Measurements from ENCODE around the gene TTC9.

Gene TTC9

DNA sequence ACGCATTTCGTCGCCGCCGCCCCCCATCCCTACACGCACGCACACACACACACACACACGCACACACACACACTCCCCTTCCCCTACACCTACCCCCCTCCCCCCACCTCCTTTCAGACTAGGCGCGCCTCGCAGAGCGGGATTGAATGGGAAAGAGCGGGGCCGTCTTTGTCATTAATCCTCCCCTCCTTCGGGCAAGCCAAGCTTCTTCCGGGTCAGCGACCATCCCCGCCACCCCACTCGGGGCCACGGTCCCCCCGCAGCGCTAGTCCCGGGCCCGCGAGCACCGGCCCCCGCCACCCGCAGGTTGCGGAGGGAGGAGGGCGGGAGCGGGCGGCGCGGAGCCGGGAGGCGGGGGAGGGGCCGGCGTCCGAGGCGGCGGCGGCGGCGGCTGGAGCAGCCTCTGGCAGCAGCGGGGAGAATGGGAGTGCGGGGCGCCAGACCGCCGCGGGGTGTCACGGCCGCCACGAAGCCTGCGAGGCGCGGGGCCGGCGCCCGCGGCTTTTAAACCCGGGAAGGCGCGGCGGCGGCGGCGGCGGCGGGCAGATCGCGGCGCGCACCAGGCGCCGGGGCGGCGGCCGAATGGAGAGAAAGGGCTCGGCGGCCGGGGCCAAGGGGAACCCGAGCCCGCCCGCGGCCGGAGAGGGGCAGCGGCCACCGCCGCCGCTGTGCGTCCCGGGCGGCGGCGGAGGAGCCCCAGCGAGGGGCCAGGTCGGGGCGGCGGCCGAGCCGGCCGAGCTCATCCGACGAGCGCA lies at the start of gene TTC9:
Gene TTC9 (plus strand): TSS at position 369 of the 755 bp plus-strand sequence. CDS start 214 bp downstream, at position 583.
- peak within 1 kb of the TSS; percentile 56 for H3K4me3 ChIP-seq (ENCODE audit: low read depth, low read length)
- no peak for DNase-seq (ENCODE audit: low read depth)
- TF ChIP-seq, protein P1, sequence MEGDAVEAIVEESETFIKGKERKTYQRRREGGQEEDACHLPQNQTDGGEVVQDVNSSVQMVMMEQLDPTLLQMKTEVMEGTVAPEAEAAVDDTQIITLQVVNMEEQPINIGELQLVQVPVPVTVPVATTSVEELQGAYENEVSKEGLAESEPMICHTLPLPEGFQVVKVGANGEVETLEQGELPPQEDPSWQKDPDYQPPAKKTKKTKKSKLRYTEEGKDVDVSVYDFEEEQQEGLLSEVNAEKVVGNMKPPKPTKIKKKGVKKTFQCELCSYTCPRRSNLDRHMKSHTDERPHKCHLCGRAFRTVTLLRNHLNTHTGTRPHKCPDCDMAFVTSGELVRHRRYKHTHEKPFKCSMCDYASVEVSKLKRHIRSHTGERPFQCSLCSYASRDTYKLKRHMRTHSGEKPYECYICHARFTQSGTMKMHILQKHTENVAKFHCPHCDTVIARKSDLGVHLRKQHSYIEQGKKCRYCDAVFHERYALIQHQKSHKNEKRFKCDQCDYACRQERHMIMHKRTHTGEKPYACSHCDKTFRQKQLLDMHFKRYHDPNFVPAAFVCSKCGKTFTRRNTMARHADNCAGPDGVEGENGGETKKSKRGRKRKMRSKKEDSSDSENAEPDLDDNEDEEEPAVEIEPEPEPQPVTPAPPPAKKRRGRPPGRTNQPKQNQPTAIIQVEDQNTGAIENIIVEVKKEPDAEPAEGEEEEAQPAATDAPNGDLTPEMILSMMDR (conservative IDR thresholded peaks at IDR 0.05; ENCODE audit: low read depth, low read length): no peak

DNA sequence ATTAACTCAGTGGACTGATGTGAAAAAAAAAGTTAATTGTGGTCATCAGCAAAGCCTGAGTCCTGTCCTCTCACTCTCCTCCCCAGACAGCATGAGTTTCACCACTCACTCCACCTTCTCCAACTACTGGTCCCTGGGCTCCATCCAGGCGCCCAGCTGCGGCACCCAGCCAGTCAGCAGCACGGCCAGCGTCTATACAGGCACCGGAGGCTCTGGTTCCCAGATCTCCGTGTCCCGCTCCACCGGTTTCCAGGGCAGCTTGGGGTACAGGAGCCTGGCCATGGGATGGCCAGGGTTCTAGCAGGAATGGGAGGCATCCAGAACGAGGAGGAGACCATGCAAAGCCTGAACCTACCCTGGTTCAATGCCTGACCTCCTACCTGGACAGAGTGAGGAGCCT lies 47.3 kb upstream of the TTC9 start:
- no peak for DNase-seq (ENCODE audit: low read depth)
- no peak overlapping the region for H3K4me3 ChIP-seq (ENCODE audit: low read depth, low read length)
- TF ChIP-seq, protein P1 (conservative IDR thresholded peaks at IDR 0.05; ENCODE audit: low read depth, low read length): no peak

DNA sequence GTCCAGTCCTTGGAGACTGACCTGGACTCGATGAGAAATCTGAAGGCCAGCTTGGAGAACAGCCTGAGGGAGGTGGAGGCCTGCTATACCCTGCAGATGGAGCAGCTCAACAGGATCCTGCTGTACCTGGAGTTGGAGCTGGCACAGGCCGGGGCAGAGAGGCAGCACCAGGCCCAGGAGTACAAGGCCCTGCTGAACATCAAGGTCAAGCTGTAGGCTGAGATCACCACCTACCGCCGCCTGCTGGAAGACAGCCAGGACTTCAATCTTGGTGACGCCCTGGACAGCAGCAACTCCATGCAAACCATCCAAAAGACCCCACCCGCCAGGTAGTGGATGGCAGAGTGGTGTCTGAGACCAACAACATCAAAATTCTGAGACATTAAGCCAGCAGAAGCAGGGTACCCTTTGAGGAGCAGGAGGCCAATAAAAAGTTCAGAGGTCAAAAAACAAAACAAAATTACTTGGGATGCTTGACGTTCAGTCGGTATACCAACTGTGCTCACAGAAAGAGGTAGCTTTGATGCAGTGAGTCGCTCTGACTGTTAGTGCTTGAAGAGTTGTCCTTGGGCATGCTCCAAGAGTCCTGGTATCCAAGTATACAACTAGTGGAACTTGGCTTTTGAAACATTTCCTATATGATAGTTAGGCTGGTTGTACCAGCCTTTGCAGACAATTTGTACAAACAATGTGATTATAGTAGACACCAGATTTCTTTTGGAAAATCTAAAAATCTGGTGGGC lies 46.1 kb upstream of the TTC9 start:
- H3K4me3 ChIP-seq (ENCODE audit: low read depth, low read length): no peak overlapping the region
- peak; percentile 8 for DNase-seq (ENCODE audit: low read depth)
- TF ChIP-seq, protein P1 (conservative IDR thresholded peaks at IDR 0.05; ENCODE audit: low read depth, low read length): no peak

DNA sequence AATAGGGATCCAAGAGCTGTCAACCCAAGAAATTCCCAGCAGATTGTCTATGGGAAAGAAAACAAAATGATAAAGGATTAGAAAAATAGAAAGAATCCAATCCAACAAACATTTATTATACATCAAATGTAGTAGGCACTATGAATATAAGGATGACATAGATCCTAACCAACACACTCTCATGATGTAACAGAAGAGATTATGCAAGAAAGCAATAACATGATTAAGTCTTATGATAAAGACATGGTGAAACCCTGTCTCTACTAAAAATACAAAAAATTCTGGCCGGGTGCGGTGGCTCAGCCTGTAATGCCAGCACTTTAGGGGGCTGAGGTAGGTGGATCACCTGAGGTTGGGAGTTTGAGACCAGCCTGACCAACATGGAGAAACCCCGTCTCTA lies 44.0 kb upstream of the TTC9 start:
- no peak for DNase-seq (ENCODE audit: low read depth)
- TF ChIP-seq, protein P1 (conservative IDR thresholded peaks at IDR 0.05; ENCODE audit: low read depth, low read length): no peak
- H3K4me3 ChIP-seq (ENCODE audit: low read depth, low read length): no peak overlapping the region

DNA sequence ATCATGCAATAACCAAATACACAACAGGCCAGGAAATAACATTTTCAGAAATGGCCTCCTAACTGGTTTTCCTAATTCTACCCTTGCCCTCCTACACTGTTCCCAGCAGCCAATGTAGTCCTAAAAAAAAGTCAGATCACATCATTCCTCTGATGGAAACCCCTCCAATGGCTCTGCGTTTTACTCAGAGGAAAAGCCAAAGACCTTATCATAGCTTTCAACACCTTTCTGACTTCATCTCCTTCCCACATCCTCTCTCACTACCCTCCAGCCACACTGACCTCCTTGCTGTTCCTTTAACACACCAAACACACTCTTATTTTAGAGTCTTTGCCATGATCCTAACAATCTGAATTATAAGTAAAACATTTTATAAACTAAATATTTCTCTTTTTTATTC lies 42.4 kb upstream of the TTC9 start:
- no peak overlapping the region for H3K4me3 ChIP-seq (ENCODE audit: low read depth, low read length)
- TF ChIP-seq, protein P1 (conservative IDR thresholded peaks at IDR 0.05; ENCODE audit: low read depth, low read length): no peak

DNA sequence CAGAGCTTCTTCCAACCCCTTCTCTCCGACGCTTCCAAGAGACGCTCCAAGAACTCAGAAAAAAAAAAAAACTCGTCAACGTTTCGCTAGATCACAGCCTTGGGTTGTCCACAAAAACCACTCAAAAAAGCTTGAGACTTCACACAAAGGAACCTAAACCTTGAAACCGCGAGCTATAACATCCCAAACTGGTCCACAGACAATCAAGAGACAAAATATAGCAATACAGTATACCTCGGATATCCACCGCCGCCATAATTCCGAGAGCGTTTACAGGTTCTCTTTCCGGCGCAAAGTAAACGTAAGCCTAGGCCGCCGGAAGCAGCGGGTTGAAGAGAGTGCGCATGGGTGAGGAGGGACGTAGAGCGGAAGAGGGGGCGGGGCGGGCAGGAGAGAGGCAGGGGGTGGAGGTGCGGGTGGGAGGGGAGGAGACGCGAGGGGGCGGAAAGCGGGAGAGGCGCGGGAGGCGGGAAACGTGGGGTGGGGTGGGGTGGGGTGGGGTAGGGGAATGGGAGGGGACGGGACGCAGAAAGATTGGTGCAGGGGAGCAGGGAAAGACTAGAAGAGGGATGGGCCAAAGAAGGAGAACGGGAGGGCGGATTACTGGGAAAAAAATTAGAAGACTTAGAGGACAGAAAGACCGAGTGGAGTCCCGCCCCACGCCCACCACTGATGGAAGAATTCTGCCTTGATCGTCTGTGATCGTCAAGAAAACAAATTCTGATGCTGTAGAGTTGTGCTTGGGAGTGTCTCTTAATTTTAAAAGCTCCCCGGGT lies 41.1 kb upstream of the TTC9 start, which contains the start of gene MED6:
Gene MED6 (minus strand): TSS at position 274 of the 776 bp plus-strand sequence. CDS start 18 bp downstream, at position 256.
- H3K4me3 ChIP-seq (ENCODE audit: low read depth, low read length): peak within 1 kb of the TSS; percentile 66
- peak; percentile 94 for DNase-seq (ENCODE audit: low read depth)
- TF ChIP-seq, protein P1 (conservative IDR thresholded peaks at IDR 0.05; ENCODE audit: low read depth, low read length): no peak

More for the DNA sequence above, 42.4 kb upstream of the TTC9 start:
- DNase-seq (ENCODE audit: low read depth): no peak

All from choroid plexus epithelial cell (primary cell).